Measurements from ENCODE around the gene PAIP2B.
A peak's percentile ranks its signal among the peaks of the same experiment; 100 is the strongest.

The PAIP2B gene

DNA sequence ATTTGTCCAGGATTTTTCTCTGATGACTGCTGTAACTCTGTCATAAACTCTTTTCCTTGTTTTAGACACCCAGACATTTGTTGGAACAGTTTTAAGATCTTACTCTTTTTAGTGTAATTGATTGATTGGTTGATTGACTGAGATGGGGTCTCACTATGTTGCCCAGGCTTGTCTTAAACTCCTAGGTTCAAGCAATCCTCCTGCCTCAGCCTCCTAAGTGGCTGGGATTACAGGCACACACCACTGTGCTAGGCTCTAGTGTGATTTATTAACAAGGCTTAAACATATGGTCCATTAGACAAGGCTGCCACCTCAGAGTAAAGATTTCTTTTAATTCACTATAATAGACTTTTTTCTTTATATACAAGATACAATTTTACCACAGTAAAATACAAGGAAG is 2.0 kb downstream of the PAIP2B start:
- no peak overlapping the region for H3K4me3 ChIP-seq

GRCh38 chr2:71224457-71224856 is 2.4 kb downstream of the PAIP2B start:
- Histone ChIP-seq H4K20me1 (no peaks in the 10 kb centered on the region), H3K9ac (no peak overlapping the region), H3K4me2 (no peak overlapping the region), H3K4me3 (no peak overlapping the region), H3K27me3 (no peaks in the 10 kb centered on the region), H3K36me3 (no peaks in the 10 kb centered on the region), H3K9me3 (replicated peaks in 1 of 11) (peaks cover 0 to 17% (median 5%) of the 10 kb centered on the region in 11 experiments; a peak in 8 of 22 replicates), H3K4me1 (peaks cover 0 to 8% (median 7%) of the 10 kb centered on the region in 10 experiments; a peak in 11 of 20 replicates), H3K27ac (no peak overlapping the region)
- TF ChIP-seq Cebpa-rat (IDR thresholded peaks at IDR 0.05), result no peak

More for the DNA sequence above, 2.0 kb downstream of the PAIP2B start:
- TF ChIP-seq Cebpa-rat (IDR thresholded peaks at IDR 0.05), result no peak
- no peak overlapping the region for H3K27ac ChIP-seq
- peaks cover 0 to 8% (median 7%) of the 10 kb centered on the region in 10 experiments; a peak in 11 of 20 replicates for H3K4me1 ChIP-seq
- H3K9ac ChIP-seq, result no peak overlapping the region
- no peaks in the 10 kb centered on the region for H3K36me3 ChIP-seq
- no peak overlapping the region for H3K4me2 ChIP-seq
- peaks cover 0 to 17% (median 5%) of the 10 kb centered on the region in 11 experiments; a peak in 8 of 22 replicates for H3K9me3 ChIP-seq (replicated peaks in 1 of 11)
- no peaks in the 10 kb centered on the region for H3K27me3 ChIP-seq
- no peaks in the 10 kb centered on the region for H4K20me1 ChIP-seq

DNA sequence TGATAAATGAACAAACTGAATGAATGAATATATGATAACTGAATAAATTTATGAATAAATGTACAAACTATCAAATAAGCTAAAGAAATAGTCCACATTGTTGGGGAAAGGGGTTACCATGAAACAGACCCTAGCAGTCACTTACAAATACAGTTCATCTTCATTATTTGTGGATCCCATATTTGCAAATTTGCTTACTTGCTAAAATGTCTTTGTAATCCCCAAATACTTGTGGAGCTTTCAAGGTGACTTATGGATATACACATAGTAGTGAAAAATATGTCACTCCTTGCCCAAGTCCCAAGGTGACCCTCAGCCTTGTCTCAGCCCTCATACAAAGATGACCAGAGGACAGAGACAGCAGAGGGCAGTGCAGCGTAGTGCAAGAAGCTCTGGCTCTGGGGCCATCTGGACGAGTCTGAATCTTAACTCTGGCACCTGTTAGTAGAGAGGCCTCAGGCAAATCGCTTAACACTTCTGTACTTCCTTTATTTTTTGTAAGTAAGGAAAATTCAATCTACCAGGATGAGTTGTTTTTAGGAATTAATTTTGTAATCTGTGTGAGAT is 3.1 kb downstream of the PAIP2B start:
- Histone ChIP-seq H3K36me3 (no peaks in the 10 kb centered on the region), H3K4me1 (peaks cover 0 to 8% (median 7%) of the 10 kb centered on the region in 10 experiments; a peak in 11 of 20 replicates), H3K27me3 (no peaks in the 10 kb centered on the region), H3K4me3 (no peak overlapping the region), H4K20me1 (no peaks in the 10 kb centered on the region), H3K27ac (no peak overlapping the region), H3K9ac (no peak overlapping the region), H3K4me2 (no peak overlapping the region), H3K9me3 (replicated peaks in 1 of 11) (peaks cover 0 to 17% (median 5%) of the 10 kb centered on the region in 11 experiments; a peak in 7 of 22 replicates)
- TF ChIP-seq Cebpa-rat (IDR thresholded peaks at IDR 0.05), result no peak

DNA sequence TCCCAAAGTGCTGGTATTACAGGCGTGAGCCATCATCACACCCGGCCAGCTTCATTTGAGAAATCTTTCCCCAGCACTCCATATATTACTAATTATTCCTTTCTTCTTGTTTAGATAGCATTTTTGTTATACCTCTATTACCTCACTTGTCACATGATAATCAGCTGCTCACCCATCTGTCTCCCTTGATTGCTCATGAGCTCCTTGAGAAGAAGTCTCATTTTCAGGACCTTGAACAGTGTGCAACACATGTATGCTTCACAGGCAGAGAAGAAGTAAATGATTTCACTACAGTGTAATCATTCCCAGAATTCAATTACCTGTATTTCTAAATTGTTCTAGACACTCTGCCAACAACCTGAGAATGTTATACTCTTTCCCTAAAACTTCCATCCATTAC is 6.2 kb downstream of the PAIP2B start:
- Histone ChIP-seq H3K4me1 (no peaks in the 10 kb centered on the region), H3K36me3 (no peaks in the 10 kb centered on the region)

DNA sequence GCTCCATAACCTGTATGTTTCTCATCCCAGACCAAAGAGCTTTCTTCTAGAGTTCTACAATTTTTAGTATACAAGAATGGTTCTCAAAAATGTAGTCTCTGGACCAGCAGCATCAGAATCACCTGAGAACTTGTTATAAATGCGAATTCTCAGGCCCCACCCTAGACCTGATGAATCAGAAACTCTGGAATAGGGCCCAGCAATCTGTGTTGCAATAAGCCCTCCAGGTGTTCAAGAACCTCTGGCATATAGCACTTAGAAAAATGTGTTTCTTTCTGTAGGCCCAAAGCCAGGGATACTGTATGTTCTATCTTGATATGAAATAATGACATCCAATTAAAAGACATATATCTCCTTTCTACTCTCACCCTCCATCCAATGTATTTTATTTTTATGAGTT is 10.4 kb downstream of the PAIP2B start:
- Histone ChIP-seq H4K20me1 (no peaks in the 10 kb centered on the region), H3K4me1 (peaks cover 0 to 8% (median 0%) of the 10 kb centered on the region in 10 experiments; a peak in 6 of 20 replicates), H3K36me3 (no peaks in the 10 kb centered on the region), H3K4me3 (no peak overlapping the region), H3K27me3 (no peaks in the 10 kb centered on the region), H3K27ac (no peak overlapping the region), H3K4me2 (no peak overlapping the region), H3K9me3 (replicated peaks in 1 of 11) (no peaks in the 10 kb centered on the region), H3K9ac (no peak overlapping the region)
- no peak for TF ChIP-seq Cebpa-rat (IDR thresholded peaks at IDR 0.05)

More for the DNA sequence above, 6.2 kb downstream of the PAIP2B start:
- Histone ChIP-seq H3K27me3 (no peaks in the 10 kb centered on the region), H3K27ac (no peak overlapping the region), H3K4me2 (no peak overlapping the region), H3K4me3 (no peak overlapping the region), H3K9me3 (replicated peaks in 1 of 11) (no peaks in the 10 kb centered on the region), H4K20me1 (no peaks in the 10 kb centered on the region), H3K9ac (no peak overlapping the region)
- no peak for TF ChIP-seq Cebpa-rat (IDR thresholded peaks at IDR 0.05)

DNA sequence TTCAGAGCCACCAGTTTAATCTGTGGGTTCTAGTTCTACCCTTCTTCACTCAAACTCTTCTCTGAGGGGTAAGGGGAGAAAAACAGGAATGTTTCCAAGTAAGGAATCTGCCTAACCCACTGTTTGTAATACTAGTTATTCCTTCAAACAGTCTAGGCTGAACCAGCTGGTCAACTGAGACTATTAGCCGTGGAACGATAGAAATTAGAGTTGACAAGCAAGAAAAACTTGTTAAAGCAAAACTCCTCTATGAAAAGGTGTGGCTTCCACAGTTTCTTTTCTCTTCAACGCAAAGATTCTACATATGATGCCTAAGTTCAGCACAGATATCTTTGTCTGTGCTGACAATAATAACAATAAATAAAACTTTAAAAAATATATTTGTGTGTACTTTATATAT is 11.5 kb downstream of the PAIP2B start:
- Histone ChIP-seq H3K27me3 (no peaks in the 10 kb centered on the region), H3K4me1 (peaks cover 0 to 8% (median 0%) of the 10 kb centered on the region in 10 experiments; a peak in 6 of 20 replicates), H3K27ac (no peak overlapping the region), H3K4me2 (no peak overlapping the region), H3K9me3 (replicated peaks in 1 of 11) (no peaks in the 10 kb centered on the region), H3K4me3 (no peak overlapping the region), H3K36me3 (no peaks in the 10 kb centered on the region), H3K9ac (no peak overlapping the region), H4K20me1 (no peaks in the 10 kb centered on the region)
- TF ChIP-seq Cebpa-rat (IDR thresholded peaks at IDR 0.05), result no peak

DNA sequence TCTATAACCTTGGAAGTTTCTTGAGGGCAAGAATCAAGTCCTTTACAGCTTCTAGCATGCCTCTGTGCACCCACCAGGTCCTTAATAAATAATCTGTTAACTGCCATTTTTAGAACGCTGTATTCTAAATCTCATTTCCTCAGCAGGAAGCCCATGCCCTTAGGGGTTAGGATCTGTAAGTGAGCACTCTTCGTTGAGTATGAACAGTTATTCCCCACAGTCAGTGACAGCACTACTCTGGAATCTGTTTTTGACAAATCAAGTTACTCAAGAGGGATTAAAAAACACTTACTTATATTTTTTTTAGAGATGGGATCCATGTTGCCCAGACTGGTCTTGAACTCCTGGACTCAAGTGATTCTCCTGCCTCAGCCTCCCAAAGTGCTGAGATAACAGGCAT is 14.6 kb downstream of the PAIP2B start:
- Histone ChIP-seq H3K4me3 (no peak overlapping the region), H3K9me3 (replicated peaks in 1 of 11) (no peaks in the 10 kb centered on the region), H3K27me3 (no peaks in the 10 kb centered on the region), H3K9ac (no peak overlapping the region), H3K27ac (no peak overlapping the region), H3K4me2 (peak overlapping the region in 4 of 11 experiments; percentile 8 to 36 (median 22); a peak in 4 of 22 replicates), H3K36me3 (no peaks in the 10 kb centered on the region), H4K20me1 (no peaks in the 10 kb centered on the region), H3K4me1 (peaks cover 0 to 8% (median 0%) of the 10 kb centered on the region in 10 experiments; a peak in 6 of 20 replicates)
- no peak for TF ChIP-seq Cebpa-rat (IDR thresholded peaks at IDR 0.05)

- TF ChIP-seq Cebpa-rat (IDR thresholded peaks at IDR 0.05), result no peak
- Histone ChIP-seq H3K4me3 (no peak overlapping the region), H3K9me3 (replicated peaks in 1 of 11) (peaks cover 0 to 6% (median 0%) of the 10 kb centered on the region in 11 experiments; a peak in 2 of 22 replicates), H3K27me3 (no peaks in the 10 kb centered on the region), H3K4me2 (no peak overlapping the region), H3K9ac (no peak overlapping the region), H3K4me1 (peaks cover 0 to 8% (median 0%) of the 10 kb centered on the region in 10 experiments; a peak in 6 of 20 replicates), H3K27ac (no peak overlapping the region), H3K36me3 (no peaks in the 10 kb centered on the region), H4K20me1 (no peaks in the 10 kb centered on the region)
These were observed 16.6 kb downstream of the PAIP2B start for GRCh38 chr2:71210292-71210691.

GRCh38 chr2:71208756-71209155 is 18.1 kb downstream of the PAIP2B start:
- Histone ChIP-seq H4K20me1 (no peaks in the 10 kb centered on the region), H3K27me3 (no peaks in the 10 kb centered on the region)

DNA sequence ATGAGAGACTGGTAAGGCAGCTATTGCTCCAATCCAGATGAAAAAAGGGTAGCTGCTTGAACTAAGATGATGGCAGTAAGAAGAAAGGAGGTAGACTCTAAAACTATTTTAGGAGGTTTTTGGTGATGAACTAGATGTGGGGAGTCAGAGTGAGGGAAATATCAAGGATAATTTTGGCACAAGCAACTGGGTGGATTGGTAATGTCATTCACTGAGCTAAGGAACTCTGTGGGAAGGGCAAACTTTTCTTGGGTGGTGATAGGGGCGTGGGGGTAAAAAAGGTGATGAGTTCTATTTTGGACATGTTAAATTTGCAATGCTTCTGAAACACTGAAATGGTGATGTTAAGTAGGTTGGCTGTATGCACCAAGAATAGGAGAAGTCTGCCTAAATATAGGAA is 19.3 kb downstream of the PAIP2B start:
- Histone ChIP-seq H3K36me3 (no peaks in the 10 kb centered on the region), H3K9ac (no peak overlapping the region), H3K4me2 (no peak overlapping the region), H3K4me1 (peaks cover 0 to 7% (median 0%) of the 10 kb centered on the region in 10 experiments; a peak in 6 of 20 replicates), H3K4me3 (no peak overlapping the region), H3K27ac (no peak overlapping the region), H3K27me3 (no peaks in the 10 kb centered on the region), H4K20me1 (no peaks in the 10 kb centered on the region), H3K9me3 (replicated peaks in 1 of 11) (peaks cover 0 to 7% (median 0%) of the 10 kb centered on the region in 11 experiments; a peak in 2 of 22 replicates)
- TF ChIP-seq Cebpa-rat (IDR thresholded peaks at IDR 0.05), result no peak

More at GRCh38 chr2:71208756-71209155, 18.1 kb downstream of the PAIP2B start:
- TF ChIP-seq Cebpa-rat (IDR thresholded peaks at IDR 0.05), result no peak
- H3K4me1 ChIP-seq, result peaks cover 0 to 8% (median 0%) of the 10 kb centered on the region in 10 experiments; a peak in 6 of 20 replicates
- H3K27ac ChIP-seq, result no peak overlapping the region
- H3K4me3 ChIP-seq, result no peak overlapping the region
- no peaks in the 10 kb centered on the region for H3K36me3 ChIP-seq
- H3K9me3 ChIP-seq (replicated peaks in 1 of 11), result peaks cover 0 to 7% (median 0%) of the 10 kb centered on the region in 11 experiments; a peak in 2 of 22 replicates
- H3K4me2 ChIP-seq, result no peak overlapping the region
- H3K9ac ChIP-seq, result no peak overlapping the region
